IPS DF 19.7 (cell line): ENCODE data around the gene PHEX.
A peak's percentile ranks its signal among the peaks of the same experiment; 100 is the strongest.

Experiments
- DNase-seq: peaks from one replicate; pipeline ENCODE4 v3.0.0-alpha.2; 2013; ENCODE audit warnings: low read depth, low spot score

The PHEX gene

GRCh38 chrX:22148565-22148964 is 116.4 kb downstream of the PHEX start:
- DNase-seq = no peak

GRCh38 chrX:22150371-22150770 is 118.2 kb downstream of the PHEX start:
- DNase-seq = no peak

DNA sequence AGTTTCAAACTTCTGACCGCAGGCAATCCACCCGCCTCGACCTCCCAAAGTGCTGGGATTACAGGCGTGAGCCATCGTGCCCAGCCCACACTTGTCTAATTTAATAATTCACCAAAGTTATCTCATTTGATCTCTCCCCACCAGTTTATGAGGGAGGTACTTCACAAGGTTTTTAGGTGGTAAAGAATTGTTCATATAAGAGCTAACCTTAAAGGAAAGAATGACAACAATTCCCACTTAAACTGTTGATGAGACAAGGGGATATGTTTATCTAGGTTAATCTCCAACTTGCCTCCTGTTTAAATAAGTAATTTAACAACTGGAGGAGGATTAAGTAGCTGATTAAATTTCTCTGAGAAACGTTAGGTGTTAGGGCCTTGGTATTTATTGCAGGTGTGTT is 123.0 kb downstream of the PHEX start:
- DNase-seq = no peak

DNA sequence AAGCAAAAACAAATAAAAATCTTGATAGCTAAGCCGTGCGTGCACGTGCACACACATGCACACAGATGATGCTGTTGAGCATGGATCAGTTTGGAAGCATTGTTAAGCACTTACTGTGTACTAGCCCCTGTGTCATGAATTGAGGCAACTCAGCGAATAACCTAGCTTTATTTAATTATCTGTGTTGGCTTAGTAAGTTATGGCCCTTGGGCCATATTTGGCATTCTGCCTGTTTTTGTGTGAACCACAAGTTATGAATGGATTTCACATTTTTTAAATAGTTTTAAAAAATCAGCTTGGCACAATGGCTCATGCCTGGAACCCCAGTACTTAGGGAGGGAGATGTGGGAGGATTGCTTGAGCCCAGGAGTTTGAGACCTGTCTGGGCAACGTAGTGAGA is 126.9 kb downstream of the PHEX start:
- DNase-seq = no peak

- DNase-seq = no peak
Observed at GRCh38 chrX:22163326-22163725, 131.2 kb downstream of the PHEX start.

GRCh38 chrX:22164770-22165388 is 132.8 kb downstream of the PHEX start:
- DNase-seq = no peak

DNA sequence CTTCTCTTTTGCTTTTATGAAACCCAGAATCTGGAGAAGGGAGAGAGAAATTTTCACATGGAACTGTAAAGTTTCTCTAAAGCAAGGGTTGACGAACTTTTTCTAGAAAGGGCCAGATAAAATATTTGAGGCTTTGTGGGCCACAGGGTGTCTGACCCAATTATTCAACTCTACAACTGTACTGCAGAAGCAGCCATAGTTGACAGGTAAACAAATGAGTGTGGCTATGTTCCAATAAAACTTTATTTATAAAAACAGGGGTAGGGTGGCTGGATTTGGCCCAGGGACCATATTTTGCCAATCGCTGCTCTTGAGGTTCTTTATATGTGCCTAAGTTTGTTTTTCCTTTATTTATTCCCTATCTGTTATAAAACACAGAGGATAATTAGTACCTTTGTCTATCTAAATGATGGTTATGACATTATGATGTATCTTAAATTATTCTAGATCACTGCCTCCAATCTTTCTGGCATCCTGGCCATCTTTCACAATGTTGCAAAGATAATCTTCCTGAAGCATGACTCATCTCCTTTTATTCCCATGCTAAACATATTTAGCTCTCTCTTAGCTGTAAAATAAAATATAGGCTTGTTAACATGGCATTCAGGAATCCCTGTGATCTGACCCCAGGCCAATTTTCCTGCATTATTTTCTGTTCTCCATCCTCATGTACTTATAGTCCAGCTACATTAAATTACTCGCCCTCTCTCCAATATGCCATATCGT is 133.8 kb downstream of the PHEX start:
- DNase-seq = no peak

DNA sequence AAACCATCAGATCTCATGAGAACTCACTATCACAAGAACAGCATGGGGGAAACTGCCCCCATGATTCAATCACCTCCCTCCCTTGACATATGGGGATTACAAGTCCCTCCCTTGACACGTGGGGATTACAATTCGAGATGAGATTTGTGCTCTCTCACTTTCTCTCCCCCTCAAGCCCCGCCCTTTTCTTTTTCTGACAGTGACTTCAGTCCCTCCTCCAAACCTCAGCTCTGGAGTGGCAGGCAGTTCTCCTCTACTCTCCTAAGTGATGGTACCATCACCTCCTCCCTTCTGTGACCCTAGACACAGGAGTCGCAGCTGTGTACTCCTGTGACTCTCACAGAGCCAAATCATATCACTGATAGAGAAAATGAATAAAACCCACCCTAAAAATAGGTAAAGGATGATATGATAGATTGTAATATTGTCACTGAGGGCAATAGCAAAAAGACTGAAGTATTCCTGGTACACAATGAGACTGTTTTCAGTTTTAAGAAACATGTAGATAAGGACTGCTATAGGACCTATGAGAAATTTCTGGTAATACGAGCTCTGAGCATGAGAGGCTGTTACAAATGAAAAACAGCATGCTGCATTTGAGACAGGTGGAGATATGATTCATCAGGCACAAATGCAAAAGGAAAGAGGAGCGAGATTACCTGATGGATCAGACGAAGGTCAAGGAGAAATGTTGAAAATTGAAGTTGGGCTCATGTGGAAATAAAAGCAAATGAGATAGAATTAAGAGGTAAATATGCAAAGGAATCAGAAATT is 139.3 kb downstream of the PHEX start:
- no peak for DNase-seq

GRCh38 chrX:22173966-22174365 is 141.8 kb downstream of the PHEX start:
- no peak for DNase-seq

DNA sequence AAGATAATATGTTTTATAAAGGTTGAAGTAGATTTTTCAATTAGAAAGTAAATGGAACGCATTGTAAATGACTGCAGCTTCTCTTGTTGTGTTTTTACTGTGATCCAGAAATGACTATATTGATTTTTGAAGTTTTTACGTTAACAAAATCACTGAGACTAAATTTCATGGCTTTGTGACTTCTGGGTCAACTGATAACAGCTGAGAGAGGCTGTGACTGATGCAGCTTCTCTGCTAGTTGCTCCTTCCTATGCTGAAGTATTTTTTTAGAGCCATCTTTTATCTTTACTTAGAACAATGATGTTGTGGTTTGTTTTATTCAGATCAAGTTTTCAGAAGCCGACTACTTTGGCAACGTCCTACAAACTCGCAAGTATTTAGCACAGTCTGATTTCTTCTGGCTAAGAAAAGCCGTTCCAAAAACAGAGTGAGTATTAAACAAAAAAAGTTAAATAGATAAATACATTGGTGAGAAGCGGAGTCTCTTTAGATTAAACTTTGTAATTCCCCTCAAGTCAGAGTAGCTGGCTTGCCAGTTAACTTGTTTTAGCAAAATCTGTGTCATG is 145.9 kb downstream of the PHEX start:
- no peak for DNase-seq

GRCh38 chrX:22184096-22184495 is 152.0 kb downstream of the PHEX start:
- DNase-seq = no peak

- DNase-seq = no peak
Observed at GRCh38 chrX:22186165-22186564, 154.0 kb downstream of the PHEX start.

GRCh38 chrX:22192419-22193060 is 160.4 kb downstream of the PHEX start:
- DNase-seq = peak; percentile 7

DNA sequence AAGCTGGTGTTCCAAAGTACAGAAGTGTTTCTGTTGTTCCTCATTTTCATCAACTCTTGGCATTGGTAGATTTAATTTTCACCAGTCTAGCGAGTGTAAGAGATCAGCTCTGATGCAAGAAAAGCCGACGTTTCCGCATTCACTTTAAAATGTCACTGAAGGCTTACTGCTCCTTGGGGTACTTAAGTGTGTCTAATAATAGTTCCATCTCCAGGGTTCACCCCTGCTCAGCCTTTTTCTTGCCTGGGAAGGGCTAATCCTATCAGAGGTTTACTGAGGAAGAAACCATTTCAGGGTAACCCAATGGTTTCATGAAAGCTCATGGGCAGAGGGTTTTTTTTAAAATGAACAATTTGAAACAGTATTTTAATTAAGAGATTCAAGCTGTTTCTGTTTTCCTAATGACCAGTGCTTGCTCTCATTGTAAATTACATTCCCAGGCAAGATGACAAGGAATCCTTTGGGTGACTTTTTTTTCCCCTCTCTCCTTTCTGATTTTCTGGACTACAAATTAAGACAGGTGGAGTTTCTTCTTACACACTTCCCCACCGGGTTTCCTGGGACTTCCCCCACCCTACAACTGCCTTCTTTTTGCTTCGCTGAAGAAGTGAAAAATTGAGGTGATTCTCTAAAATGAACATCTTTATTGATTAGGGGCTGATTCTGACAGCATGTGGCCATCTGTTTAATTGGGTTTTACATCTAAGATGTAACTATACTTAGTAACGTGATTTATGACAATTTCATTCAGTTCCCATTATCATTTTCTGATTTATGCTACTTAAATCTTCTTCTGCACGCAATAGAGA is 161.9 kb downstream of the PHEX start:
- no peak for DNase-seq

GRCh38 chrX:22194660-22194945 is 162.5 kb downstream of the PHEX start:
- DNase-seq = no peak

- DNase-seq = no peak
Observed at GRCh38 chrX:22196149-22196548, 164.0 kb downstream of the PHEX start.

DNA sequence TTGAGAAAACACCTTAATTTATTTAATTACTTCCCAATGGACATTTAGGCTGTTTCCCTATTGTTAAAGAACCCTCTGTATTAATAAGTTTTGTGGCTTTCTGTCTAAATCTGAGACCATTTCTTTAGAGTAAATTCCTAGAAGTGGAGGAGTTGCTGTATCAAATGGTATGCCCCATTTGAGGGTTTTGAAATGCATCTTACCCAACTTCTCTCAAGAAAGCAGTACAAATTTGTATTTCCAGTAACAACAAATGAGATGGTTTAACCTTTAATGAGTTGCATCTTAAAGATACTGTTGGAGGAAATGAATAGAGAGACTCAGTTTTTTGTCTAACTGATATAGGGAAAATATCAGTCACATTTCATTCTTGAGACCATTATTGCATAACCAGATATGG is 170.1 kb downstream of the PHEX start:
- DNase-seq = no peak

DNA sequence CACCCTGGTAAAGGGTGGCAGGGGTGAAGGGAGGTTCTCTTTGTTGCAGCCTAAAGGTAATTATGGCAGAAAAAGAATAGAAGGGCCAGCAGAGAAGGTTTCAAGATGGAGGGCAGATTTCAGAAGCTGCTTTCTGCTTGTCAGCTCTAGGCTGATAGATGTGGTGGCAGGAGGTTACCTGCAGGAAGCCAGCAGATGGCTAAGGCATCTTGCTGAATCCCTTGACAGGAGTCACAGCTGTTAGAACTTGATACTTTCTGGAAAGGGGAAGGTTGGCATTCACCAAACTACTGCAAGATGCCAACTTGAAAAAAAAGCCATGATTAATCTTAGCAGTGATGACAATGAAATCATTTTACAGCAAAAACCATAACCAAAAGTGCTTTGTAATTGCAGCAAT is 171.1 kb downstream of the PHEX start:
- no peak for DNase-seq

DNA sequence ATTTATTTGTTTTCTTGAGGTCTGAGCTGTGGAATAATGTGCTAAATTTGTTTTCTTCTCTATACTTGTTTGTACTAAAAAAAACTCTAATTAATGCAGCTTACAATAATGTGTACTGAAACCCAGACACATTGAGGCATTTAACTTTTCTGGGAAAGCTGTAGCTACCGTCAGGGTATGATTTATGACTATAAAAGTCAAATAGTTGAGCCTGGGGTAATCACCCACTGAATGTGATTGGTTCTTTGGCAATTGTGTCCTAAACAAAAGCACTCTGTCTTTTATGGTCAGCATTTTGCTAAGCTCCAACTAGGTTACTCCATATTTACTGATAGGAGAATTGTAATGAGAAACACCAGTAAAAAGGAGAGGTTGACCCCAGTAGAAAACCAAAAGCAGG is 174.7 kb downstream of the PHEX start:
- DNase-seq = no peak

GRCh38 chrX:22220941-22221340 is 188.8 kb downstream of the PHEX start:
- DNase-seq = no peak

DNA sequence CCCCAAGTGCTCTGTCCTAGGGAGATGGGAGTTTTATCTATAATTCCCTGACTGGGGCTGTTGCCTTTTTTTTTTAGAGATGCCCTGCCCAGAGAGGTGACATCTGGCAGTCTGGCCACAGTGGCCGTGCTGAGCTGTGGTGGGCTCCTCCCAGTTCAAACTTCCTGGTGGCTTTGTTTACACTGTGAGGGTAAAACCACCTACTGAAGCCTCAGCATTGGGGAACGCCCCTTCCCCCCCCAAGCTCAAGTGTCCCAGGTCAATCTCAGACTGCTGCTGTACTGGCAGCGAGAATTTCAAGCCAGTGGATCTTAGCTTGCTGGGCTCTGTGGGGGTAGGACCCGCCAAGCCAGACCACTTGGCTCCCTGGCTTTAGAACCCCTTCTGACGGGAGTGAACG is 202.3 kb downstream of the PHEX start:
- DNase-seq = no peak
